Measurements from ENCODE around the gene ASCL2.
"Not testable (repeated sequence)": the region's sequence is repeated elsewhere in the genome, so short reads cannot be mapped to it uniquely, and the experiment has no call there.

The ASCL2 gene

DNA sequence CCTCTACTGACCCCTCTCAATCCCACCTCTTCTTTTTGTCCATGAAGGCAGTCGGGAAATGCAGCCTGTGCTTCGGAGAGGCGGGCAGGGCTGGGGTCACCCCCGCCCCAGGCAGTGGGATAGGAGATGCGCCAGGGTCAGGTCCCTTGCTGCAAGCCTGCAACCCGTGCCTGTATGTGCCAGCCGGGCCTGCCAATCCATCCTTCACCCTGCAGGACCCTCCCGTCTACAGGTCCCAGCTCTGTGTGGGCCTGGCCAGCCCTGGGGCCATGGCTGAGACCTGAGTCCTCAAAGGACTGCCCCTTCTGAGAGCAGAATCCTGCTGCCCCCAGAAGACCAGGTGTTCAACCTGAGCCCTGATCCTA is 10.9 kb downstream of the ASCL2 start:
- DNase-seq, result no peak

GRCh38 chr11:2258501-2259465 is 11.6 kb downstream of the ASCL2 start:
- no peak for DNase-seq

DNA sequence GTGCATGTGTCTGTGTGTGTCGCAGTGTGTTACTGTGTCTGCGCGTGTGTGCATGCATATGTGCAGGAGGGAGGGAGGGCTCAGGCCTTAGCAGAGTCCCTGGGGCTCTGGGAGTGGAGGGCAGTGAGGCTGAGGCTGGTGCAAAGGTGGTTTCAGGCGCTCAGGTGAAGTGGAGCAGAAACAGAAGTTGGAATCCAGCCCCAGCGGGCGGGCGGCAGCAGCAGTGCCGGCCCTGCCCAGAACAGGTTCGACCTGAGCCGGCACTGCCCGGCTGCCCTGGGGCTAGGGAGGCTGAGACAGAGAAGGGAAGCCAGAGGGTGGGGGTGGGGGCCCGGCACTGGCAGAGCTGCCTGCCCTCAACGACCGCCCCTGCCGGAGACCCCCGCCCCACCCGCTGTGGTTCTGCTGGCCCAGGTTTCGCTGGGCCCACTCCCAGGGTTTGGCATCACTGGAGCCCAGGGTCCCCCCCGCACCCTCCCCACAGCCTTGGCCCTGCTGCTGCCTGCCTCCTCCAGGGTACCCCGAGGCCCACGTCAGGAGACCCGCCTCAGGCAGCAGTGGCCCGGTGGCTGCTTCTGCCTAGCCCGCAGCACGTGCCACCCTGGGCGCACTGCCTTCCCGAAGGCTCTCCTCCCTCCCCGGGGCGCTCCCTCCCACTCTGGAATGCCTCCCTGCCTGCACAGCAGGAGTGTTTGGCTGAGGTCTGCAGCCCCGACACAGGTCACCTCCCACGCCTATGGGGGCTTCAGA is 13.3 kb downstream of the ASCL2 start:
- no peak for DNase-seq

DNA sequence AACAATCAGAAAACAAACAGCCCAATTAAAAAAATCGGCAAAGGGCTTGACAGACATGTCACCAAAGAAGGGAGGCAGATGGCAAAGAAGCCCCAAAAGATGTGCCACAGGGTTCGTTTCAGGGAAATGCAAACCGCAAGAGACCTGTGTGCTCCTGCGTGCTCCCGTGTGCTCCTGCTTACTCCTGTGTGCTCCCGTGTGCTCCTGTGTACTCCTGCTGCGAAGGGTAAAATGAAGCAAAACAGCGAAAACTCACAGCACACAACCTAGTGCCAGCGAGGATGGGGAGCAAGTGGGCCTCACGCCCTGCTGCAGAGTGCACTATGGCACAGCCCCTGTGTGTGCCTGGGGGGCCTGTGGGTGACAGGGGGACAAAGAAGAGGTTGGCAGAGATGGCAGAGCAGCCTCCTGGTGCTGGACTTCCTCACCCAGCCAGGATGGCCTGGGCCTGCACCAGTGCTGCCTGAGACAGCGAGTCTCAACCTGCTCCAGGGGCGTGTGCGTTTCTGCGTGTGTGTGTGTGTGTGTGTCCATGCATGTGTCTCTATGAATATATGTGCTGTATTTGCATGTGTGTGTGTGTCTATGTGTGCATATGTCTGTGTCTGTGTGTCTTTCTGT is 14.0 kb downstream of the ASCL2 start:
- DNase-seq, result no peak

DNA sequence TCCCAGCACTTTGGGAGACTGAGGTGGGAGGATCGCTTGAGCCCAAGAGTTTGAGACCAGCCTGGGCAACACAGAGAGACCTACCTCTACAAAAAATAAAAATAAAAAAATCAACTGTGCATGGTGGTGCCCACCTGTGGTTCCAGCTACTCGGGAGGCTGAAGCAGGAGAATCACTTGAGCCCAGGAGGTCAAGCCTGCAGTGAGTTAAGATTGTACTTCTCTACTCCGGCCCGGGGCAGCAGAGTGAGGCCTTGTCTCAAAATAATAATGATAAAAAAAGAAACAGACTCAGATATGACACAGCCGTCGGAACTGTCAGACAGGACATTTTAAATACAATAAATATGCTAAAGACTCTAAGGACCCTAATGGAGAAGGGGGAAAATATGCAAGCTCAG is 18.4 kb downstream of the ASCL2 start:
- DNase-seq, result no peak

- DNase-seq, result no peak
Measured at GRCh38 chr11:2251138-2251537, 19.2 kb downstream of the ASCL2 start.

- no peak for DNase-seq
Measured at GRCh38 chr11:2250485-2250884, 19.9 kb downstream of the ASCL2 start.

GRCh38 chr11:2250041-2250440 is 20.3 kb downstream of the ASCL2 start:
- no peak for DNase-seq

- no peak for DNase-seq
Measured at GRCh38 chr11:2249189-2249916, 21.0 kb downstream of the ASCL2 start.

DNA sequence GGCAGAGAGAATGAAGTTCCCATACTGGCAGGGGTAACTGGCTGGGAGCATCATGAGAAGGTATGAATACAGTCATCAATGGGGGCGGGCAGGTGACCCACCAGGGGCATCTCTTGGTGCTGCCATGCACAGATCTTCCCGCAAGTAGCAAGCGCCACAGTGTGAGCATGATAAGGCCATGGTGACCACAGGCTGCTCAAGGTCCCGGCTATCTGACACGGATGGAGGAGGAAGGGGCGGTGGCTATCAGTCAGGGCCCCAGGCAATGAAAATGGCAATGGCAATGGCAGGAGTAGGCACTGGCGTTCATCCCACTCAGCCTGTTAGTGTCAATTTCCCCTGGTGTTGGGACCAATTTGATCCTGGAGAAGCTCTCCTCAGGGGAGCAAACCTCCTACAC is 21.6 kb downstream of the ASCL2 start:
- no peak for DNase-seq

- DNase-seq, result no peak
Measured at GRCh38 chr11:2248242-2248641, 22.1 kb downstream of the ASCL2 start.

- no peak for DNase-seq
Measured at GRCh38 chr11:2247496-2247895, 22.9 kb downstream of the ASCL2 start.

- DNase-seq, result no peak
Measured at GRCh38 chr11:2240834-2241233, 29.6 kb downstream of the ASCL2 start.

DNA sequence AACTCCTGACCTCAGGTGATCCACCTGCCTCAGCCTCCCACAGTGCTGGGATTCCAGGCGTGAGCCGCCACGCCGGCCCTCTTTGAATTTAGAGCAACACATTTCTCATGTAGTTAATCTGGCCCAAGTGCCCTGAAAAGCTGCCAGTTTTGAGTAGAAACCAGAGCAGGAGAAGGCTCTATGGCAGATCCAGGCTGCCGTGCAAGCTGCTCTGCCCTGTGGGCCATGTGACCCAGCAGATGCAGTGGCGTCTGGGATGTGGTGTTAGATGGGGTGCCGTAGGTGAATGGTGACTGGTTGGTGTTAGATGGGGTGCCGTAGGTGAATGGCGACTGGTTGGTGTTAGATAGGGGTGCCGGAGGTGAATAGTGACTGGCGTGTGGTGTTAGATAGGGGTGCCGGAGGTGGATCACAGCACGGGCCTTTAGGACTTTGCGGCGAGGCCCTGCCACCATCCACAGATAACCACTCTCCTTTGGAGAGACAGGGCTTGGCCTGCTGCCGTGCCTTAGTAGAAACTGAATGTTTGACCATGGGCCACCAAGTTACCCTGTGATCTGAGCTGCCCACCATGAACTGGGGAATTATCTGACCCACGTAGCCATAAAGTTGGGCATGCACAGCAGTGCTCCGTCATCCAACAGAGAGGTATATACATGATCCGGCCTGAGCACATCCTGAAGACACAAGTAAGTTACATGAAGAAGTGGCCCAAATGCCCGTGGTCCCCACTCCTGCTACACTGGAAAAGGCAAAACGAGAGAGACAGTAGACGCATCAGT is 32.7 kb downstream of the ASCL2 start:
- no peak for DNase-seq

DNA sequence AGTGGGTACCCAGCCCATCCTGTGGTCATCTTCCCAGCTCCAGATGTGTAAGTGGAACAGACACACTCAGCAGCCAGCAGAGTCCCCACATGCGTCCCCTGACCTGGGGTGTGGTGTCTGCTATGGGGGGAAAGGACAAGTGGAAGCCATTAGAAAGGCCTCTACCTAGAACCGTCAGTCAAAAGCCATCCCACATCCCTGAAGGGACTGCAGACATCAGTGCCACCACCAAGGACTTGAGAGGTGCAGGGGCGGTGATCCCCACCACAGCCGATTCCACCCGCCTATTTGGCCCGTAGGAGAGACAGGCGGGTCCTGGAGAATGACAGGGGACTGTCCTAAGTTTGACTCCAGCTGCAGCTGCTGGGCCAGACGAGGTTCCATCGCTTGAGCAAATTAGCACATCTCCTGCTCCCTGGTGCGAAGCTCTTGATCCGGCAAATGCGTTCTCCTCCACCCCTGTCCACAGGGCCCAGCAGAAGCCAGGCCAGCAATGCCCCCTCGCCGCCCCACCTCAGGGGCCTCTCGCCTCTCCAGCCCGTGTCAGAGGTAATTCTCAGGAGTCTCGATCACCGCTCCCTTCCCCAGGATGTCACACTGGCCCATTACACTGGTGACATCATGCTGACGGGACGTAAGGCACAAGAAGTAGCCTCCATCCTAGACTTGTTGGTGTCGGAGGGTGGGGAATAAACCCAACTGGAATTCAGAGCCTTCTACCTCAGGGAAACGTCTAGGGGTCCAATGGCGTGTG is 33.8 kb downstream of the ASCL2 start:
- not testable (repeated sequence) for DNase-seq

GRCh38 chr11:2235588-2236326 is 34.6 kb downstream of the ASCL2 start:
- no peak for DNase-seq

- no peak for DNase-seq
Measured at GRCh38 chr11:2234963-2235362, 35.4 kb downstream of the ASCL2 start.

- DNase-seq, result no peak
Measured at GRCh38 chr11:2233693-2234455, 36.5 kb downstream of the ASCL2 start.

DNA sequence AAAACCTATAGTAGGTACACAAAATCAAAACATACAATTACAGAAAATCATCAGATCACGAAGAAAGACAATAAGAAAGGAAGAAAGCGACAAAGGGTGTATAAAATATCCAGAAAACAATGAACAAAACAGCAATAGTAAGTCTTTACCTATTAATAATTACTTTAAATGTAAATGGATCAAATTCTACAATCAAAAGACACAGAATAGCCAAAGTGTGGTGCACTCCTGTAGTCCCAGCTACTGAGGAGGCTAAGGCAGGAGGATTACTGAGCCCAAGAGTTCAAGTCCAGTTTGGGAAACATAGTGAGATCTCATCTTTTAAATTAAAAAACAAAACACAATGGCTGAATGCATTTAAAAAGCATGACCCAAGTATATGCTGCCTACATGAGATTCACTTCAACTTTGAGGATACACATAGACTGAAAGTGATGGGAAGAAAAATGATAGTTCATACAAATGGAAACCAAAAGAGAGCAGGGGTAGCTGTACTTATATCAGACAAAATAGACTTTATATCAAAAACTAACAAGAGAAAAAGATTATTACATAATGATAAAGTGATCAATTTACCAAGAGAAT is 40.6 kb downstream of the ASCL2 start:
- DNase-seq, result no peak
